Stimulated activated CD8-positive, alpha-beta memory T cell treated with anti-CD3 and anti-CD28 coated beads, Interleukin-12 subunit alpha, Interleukin-12 subunit beta, amount 100 ng/mL, for 24 hours (primary cell): ENCODE data around the gene CHRNA7.
"Not testable (repeated sequence)": the region's sequence is repeated elsewhere in the genome, so short reads cannot be mapped to it uniquely, and the experiment has no call there.

Experiments
- DNase-seq: peaks from one replicate; pipeline ENCODE4 v3.0.0-alpha.2; 2020; ENCODE audit errors: extremely low read depth

CHRNA7 gene

GRCh38 chr15:32120577-32121383 is 90.5 kb downstream of the CHRNA7 start:
- DNase-seq = no peak

- no peak for DNase-seq
These were observed 91.0 kb downstream of the CHRNA7 start for GRCh38 chr15:32121384-32121695.

- no peak for DNase-seq
These were observed 91.7 kb downstream of the CHRNA7 start for GRCh38 chr15:32122013-32122412.

GRCh38 chr15:32123473-32123872 is 93.2 kb downstream of the CHRNA7 start:
- DNase-seq = no peak

GRCh38 chr15:32124726-32125125 is 94.4 kb downstream of the CHRNA7 start:
- DNase-seq = no peak

- DNase-seq = no peak
These were observed 95.3 kb downstream of the CHRNA7 start for GRCh38 chr15:32125595-32125994.

GRCh38 chr15:32129815-32130214 is 99.5 kb downstream of the CHRNA7 start:
- no peak for DNase-seq

- DNase-seq = no peak
These were observed 100.5 kb downstream of the CHRNA7 start for GRCh38 chr15:32130823-32131222.

- DNase-seq = no peak
These were observed 101.5 kb downstream of the CHRNA7 start for GRCh38 chr15:32131803-32132202.

GRCh38 chr15:32132859-32133258 is 102.5 kb downstream of the CHRNA7 start:
- no peak for DNase-seq

- no peak for DNase-seq
These were observed 104.5 kb downstream of the CHRNA7 start for GRCh38 chr15:32134842-32135241.

GRCh38 chr15:32135335-32135734 is 105.0 kb downstream of the CHRNA7 start:
- no peak for DNase-seq

GRCh38 chr15:32145512-32145911 is 115.2 kb downstream of the CHRNA7 start:
- DNase-seq = not testable (repeated sequence)

- no peak for DNase-seq
These were observed 118.7 kb downstream of the CHRNA7 start for GRCh38 chr15:32148833-32149555.

- no peak for DNase-seq
These were observed 122.3 kb downstream of the CHRNA7 start for GRCh38 chr15:32152574-32152973.

- DNase-seq = not testable (repeated sequence)
These were observed 123.7 kb downstream of the CHRNA7 start for GRCh38 chr15:32153868-32154623.

GRCh38 chr15:32162143-32162542 is 131.8 kb downstream of the CHRNA7 start:
- DNase-seq = not testable (repeated sequence)

GRCh38 chr15:32164065-32164464 is 133.8 kb downstream of the CHRNA7 start:
- DNase-seq = not testable (repeated sequence)

- not testable (repeated sequence) for DNase-seq
These were observed 134.4 kb downstream of the CHRNA7 start for GRCh38 chr15:32164747-32165146.

GRCh38 chr15:32165775-32166174 is 135.5 kb downstream of the CHRNA7 start:
- DNase-seq = not testable (repeated sequence)

GRCh38 chr15:32166270-32166669 is 136.0 kb downstream of the CHRNA7 start:
- not testable (repeated sequence) for DNase-seq

GRCh38 chr15:32167913-32168312 is 137.6 kb downstream of the CHRNA7 start:
- not testable (repeated sequence) for DNase-seq
